Activated CD8-positive, alpha-beta T cell treated with anti-CD3 and anti-CD28 coated beads for 36 hours (primary cell): ENCODE data around the gene AGAP1. TPM values are rescaled to one million over a fixed set of nuclear protein-coding genes. Genes with fewer than 3 reads are reported as not detected.

Experiments
- ATAC-seq: fragments of 200-7000 bp; cut with Tn5 transposase; one replicate; pipeline ENCODE4 v1.10.0; 2021; ENCODE audit warnings: mild to moderate bottlenecking, moderate library complexity
- CTCF ChIA-PET: fragments of 350-600 bp; sonication (Branson Sonifier 250); formaldehyde crosslinking; loops from one replicate; lab custom pipeline; 2021; ENCODE audit warnings: antibody characterized with exemption; lab: Charles Lee
- POLR2A ChIA-PET: fragments of 350-600 bp; sonication (Branson Sonifier 250); formaldehyde crosslinking; loops from one replicate; lab custom pipeline; 2021; ENCODE audit warnings: antibody characterized with exemption; lab: Charles Lee
- DNase-seq: peaks from one replicate; pipeline ENCODE4 v3.0.0-alpha.2; 2020
- H3K27ac Mint-ChIP-seq: one replicate; pipeline ENCODE4 v1.8.0; 2021; ENCODE audit warnings: mild to moderate bottlenecking, mixed read lengths
- H3K27me3 Mint-ChIP-seq: one replicate; pipeline ENCODE4 v1.8.0; 2021; ENCODE audit warnings: mixed read lengths
- H3K36me3 Mint-ChIP-seq: one replicate; pipeline ENCODE4 v1.8.0; 2021; ENCODE audit warnings: low read depth, mixed read lengths
- H3K4me1 Mint-ChIP-seq: one replicate; pipeline ENCODE4 v1.8.0; 2021; ENCODE audit warnings: low read depth, mixed read lengths
- H3K4me3 Mint-ChIP-seq: one replicate; pipeline ENCODE4 v1.8.0; 2021; ENCODE audit warnings: mild to moderate bottlenecking, moderate library complexity, mixed read lengths
- H3K9me3 Mint-ChIP-seq: one replicate; pipeline ENCODE4 v1.8.0; 2021; ENCODE audit warnings: mixed read lengths
- intact Hi-C: fragments of 100-400 bp; cut with micrococcal nuclease; formaldehyde crosslinking; loops from one replicate; pipeline ENCODE4 v1.10.0; 2022
- total RNA-seq, 2 experiments: library from RNA; stranded (reverse); gene quantifications; one replicate each; pipeline ENCODE4 v1.2.3, GENCODE V29; 2021
- TF ChIP-seq, protein P1 (sequence below): fragments of 200-600 bp; IDR thresholded peaks from one replicate; pipeline ENCODE4 v1.8.0; 2022; ENCODE audit warnings: antibody characterized with exemption, mild to moderate bottlenecking

The AGAP1 gene
- total RNA-seq, 2 experiments from 2014 or later: 2.5 to 2.9 TPM

DNA sequence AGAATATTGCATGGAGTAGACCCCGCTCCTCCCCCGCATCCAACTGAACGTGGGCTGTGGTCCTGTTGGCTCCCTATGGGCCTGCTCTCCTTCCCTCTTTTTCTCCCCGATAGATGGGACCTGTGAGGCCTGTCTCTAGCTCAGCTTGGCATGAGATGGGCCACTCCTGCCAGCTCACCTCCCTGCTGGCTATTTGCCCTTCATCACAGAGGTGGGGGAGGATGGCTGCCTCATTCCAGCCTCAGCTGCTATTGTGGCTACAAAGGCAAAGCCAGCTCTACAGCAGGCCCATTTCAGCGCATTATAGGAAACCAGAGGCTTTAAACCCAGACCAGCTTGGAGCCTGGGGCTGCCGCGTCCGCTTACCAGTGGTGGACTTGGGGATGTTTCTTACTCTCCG lies 360.4 kb downstream of the AGAP1 start:
- intact Hi-C loops: no loop called here
- DNase-seq (no peak), ATAC-seq (no peak)
- Mint-ChIP-seq H3K27me3 (no peaks in the 10 kb centered on the region), H3K27ac (no peak overlapping the region), H3K36me3 (no peaks in the 10 kb centered on the region), H3K4me3 (no peak overlapping the region), H3K4me1 (no peaks in the 10 kb centered on the region), H3K9me3 (no peaks in the 10 kb centered on the region)
- CTCF ChIA-PET: no interaction called here
- TF ChIP-seq, protein P1, sequence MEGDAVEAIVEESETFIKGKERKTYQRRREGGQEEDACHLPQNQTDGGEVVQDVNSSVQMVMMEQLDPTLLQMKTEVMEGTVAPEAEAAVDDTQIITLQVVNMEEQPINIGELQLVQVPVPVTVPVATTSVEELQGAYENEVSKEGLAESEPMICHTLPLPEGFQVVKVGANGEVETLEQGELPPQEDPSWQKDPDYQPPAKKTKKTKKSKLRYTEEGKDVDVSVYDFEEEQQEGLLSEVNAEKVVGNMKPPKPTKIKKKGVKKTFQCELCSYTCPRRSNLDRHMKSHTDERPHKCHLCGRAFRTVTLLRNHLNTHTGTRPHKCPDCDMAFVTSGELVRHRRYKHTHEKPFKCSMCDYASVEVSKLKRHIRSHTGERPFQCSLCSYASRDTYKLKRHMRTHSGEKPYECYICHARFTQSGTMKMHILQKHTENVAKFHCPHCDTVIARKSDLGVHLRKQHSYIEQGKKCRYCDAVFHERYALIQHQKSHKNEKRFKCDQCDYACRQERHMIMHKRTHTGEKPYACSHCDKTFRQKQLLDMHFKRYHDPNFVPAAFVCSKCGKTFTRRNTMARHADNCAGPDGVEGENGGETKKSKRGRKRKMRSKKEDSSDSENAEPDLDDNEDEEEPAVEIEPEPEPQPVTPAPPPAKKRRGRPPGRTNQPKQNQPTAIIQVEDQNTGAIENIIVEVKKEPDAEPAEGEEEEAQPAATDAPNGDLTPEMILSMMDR: no peak
- POLR2A ChIA-PET: no interaction called here

DNA sequence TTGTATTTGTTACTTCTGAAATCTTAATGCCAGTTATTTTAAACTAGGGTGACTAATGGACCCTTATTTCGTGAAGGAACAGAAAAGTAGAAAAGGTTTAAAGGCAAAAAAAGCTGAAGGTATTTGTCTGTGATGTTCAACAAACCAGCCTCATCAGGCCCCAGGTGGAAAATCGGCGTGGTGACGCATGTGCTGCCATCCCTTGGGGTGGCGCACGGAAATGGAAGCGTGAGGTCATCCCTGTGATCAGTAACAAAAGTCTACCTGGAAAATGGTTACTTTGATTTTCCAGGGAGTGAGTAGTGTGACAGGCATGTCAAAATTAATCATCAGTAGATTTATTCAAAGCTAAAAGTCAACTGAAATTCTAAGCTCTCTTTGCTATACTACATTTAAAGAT lies 361.2 kb downstream of the AGAP1 start:
- ChIA-PET CTCF (no interaction called here), POLR2A (no interaction called here)
- Mint-ChIP-seq H3K27ac (no peak overlapping the region), H3K4me1 (no peaks in the 10 kb centered on the region), H3K36me3 (no peaks in the 10 kb centered on the region), H3K27me3 (no peaks in the 10 kb centered on the region), H3K4me3 (no peak overlapping the region), H3K9me3 (no peaks in the 10 kb centered on the region)
- ATAC-seq: no peak
- DNase-seq: no peak
- TF ChIP-seq, protein P1: no peak
- intact Hi-C loops: no loop called here

DNA sequence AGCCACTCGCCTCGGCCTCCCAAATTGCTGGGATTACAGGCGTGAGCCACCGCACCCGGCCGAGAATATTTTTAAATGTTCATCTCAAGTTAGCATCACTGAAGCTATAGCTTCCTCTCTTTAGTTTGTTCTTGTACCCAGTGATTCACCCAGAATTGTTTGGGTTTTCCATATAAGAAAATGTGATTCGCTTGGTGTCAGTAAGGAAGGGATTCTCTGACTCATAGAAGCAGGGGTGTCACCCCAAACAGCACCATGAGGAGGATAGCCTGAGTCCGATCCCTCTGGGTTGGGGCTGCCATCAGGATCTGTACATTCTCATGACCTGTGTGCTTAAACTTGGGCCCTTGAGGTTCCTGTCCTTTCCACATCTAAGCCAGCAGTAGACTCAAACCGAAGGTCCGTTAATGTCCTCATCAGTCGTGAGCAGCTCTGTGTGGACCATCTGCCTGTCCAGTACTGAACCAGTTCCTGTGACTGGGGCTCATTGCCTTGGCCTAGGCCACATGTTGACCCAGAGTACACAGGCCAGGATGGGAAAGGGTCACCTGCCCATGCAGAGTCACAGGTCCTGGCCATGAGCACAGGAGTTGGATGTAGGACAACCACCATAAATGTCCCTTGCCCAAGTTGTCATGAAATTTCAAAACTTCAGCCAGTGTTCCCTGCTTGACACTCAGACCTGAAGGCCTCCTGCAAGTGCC lies 362.5 kb downstream of the AGAP1 start:
- no peak for ATAC-seq
- Mint-ChIP-seq H3K9me3 (no peaks in the 10 kb centered on the region), H3K4me3 (no peak overlapping the region), H3K27me3 (no peaks in the 10 kb centered on the region), H3K4me1 (no peaks in the 10 kb centered on the region), H3K36me3 (no peaks in the 10 kb centered on the region), H3K27ac (no peak overlapping the region)
- ChIA-PET CTCF (no interaction called here), POLR2A (no interaction called here)
- TF ChIP-seq, protein P1: no peak
- no peak for DNase-seq
- intact Hi-C loops: no loop called here

DNA sequence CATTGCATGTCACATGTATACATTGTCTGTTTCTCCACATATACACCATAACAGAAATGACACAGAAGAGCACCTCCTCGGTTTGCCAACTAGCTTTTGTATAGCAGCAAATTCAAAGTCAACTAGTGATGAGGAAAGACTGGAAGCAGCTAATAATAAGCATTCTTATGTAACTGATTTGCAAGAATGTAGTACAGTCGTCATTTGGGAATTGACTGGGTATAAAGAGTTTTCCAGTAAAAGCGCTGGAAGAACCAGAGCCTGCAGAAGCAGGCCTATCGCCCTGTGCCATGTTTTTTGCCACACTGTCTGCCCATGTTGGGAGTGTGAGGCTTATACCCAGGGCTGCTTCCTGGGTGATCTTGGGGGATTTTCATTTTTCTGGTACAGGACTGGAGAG lies 363.8 kb downstream of the AGAP1 start:
- H3K4me1 Mint-ChIP-seq: no peaks in the 10 kb centered on the region
- CTCF ChIA-PET: no interaction called here
- intact Hi-C loops: no loop called here
- ATAC-seq (no peak), DNase-seq (no peak)
- no peak overlapping the region for H3K4me3 Mint-ChIP-seq
- H3K27me3 Mint-ChIP-seq: peaks cover 2% of the 10 kb centered on the region
- no peaks in the 10 kb centered on the region for H3K36me3 Mint-ChIP-seq
- H3K27ac Mint-ChIP-seq: no peak overlapping the region
- TF ChIP-seq, protein P1: no peak
- no peaks in the 10 kb centered on the region for H3K9me3 Mint-ChIP-seq
- POLR2A ChIA-PET: no interaction called here

DNA sequence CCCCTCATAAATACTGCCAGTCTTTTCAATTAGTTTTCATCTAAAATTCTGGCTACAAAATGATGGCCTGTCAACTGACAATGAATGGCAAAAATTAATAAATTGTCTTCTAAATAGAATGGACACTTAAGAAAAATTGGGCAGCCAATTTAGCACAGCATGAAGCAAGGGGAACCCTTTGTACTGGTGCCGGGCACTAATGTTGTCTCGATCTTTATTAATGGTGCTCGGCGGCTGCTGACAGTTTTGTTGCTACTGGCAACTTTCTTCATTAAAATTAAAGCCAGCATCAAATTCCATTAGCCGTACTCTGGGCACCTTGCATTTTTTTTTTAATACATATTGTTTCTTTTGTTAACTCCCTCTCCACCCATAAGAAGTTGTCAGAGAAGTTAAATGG lies 365.0 kb downstream of the AGAP1 start:
- no peak overlapping the region for H3K4me3 Mint-ChIP-seq
- ATAC-seq (no peak), DNase-seq (no peak)
- no peaks in the 10 kb centered on the region for H3K4me1 Mint-ChIP-seq
- peaks cover 5% of the 10 kb centered on the region for H3K27me3 Mint-ChIP-seq
- ChIA-PET POLR2A (no interaction called here), CTCF (no interaction called here)
- intact Hi-C loops: no loop called here
- H3K9me3 Mint-ChIP-seq: no peaks in the 10 kb centered on the region
- no peaks in the 10 kb centered on the region for H3K36me3 Mint-ChIP-seq
- TF ChIP-seq, protein P1: no peak
- H3K27ac Mint-ChIP-seq: no peak overlapping the region
